Measurements from ENCODE around the gene UBAP2.

UBAP2 gene

GRCh38 chr9:34048727-34049629 lies at the start of gene UBAP2:
Gene UBAP2 (minus strand): TSS chr9:34048887. CDS start chr9:34017148, 31,739 bp downstream.
- DNase-seq = peak; percentile 94 to 100 (median 98)

- no peak for DNase-seq
Measured at GRCh38 chr9:34098307-34098706, 49.6 kb upstream of the UBAP2 start.

- no peak for DNase-seq
Measured at GRCh38 chr9:34097865-34098264, 49.2 kb upstream of the UBAP2 start.

GRCh38 chr9:34096751-34097150 lies 48.1 kb upstream of the UBAP2 start:
- DNase-seq = no peak

- no peak for DNase-seq
Measured at GRCh38 chr9:34093578-34093977, 44.9 kb upstream of the UBAP2 start.

- peak in 6 of 51 donors; percentile 3 to 37 (median 9) for DNase-seq
Measured at GRCh38 chr9:34089311-34089710, 40.6 kb upstream of the UBAP2 start.

GRCh38 chr9:34087370-34087769 lies 38.7 kb upstream of the UBAP2 start:
- DNase-seq = no peak

GRCh38 chr9:34086864-34087263 lies 38.2 kb upstream of the UBAP2 start:
- DNase-seq = peak in 3 of 51 donors; percentile 1 to 25 (median 2)

- peak in 22 of 51 donors; percentile 2 to 38 (median 12) for DNase-seq
Measured at GRCh38 chr9:34085581-34086500, 37.2 kb upstream of the UBAP2 start.

- peak in 42 of 51 donors; percentile 8 to 89 (median 48) for DNase-seq
Measured at GRCh38 chr9:34084562-34084961, 35.9 kb upstream of the UBAP2 start.

GRCh38 chr9:34079181-34079580 lies 30.5 kb upstream of the UBAP2 start:
- no peak for DNase-seq

- DNase-seq = no peak
Measured at GRCh38 chr9:34072868-34073590, 24.3 kb upstream of the UBAP2 start.

- no peak for DNase-seq
Measured at GRCh38 chr9:34072410-34072809, 23.7 kb upstream of the UBAP2 start.

- no peak for DNase-seq
Measured at GRCh38 chr9:34070606-34071324, 22.1 kb upstream of the UBAP2 start.

- no peak for DNase-seq
Measured at GRCh38 chr9:34069831-34070230, 21.1 kb upstream of the UBAP2 start.

- no peak for DNase-seq
Measured at GRCh38 chr9:34065541-34065940, 16.9 kb upstream of the UBAP2 start.

- DNase-seq = no peak
Measured at GRCh38 chr9:34059954-34060353, 11.3 kb upstream of the UBAP2 start.

- no peak for DNase-seq
Measured at GRCh38 chr9:34059281-34059680, 10.6 kb upstream of the UBAP2 start.

- peak in 3 of 51 donors; percentile 1 to 3 (median 2) for DNase-seq
Measured at GRCh38 chr9:34049630-34050384, 1.1 kb upstream of the UBAP2 start.
